ENCODE data around the gene PPIE. TPM values are rescaled to one million over a fixed set of nuclear protein-coding genes. Genes with fewer than 3 reads are reported as not detected.
"Not testable (repeated sequence)": the region's sequence is repeated elsewhere in the genome, so short reads cannot be mapped to it uniquely, and the experiment has no call there.

PPIE gene
- total RNA-seq, 3 donors from 2014 or later = 41.3 to 49.2 (median 45.9) TPM

DNA sequence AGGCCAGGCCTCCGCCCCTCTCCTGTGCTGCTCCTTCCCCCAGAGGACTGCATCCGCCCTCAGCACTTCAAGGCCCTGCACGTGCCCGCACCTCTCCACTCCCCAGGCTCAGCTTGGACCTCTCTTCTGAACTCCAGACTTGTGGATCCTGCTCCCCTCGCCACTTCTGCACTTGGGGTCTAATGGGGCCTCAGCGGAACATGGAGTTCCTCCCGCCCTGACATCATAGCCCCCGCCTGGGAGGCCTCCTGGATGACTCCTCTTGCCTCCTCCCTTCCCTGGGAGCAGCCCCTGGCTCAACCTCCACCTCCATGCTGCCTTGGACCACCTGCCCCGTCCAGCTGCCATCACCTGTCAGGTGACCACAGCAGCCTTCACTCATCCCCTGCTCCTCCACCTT, 22.3 kb downstream of the PPIE start:
- TF ChIP-seq POLR2A (IDR thresholded peaks at IDR 0.05) (no peak), POLR2AphosphoS5 (IDR thresholded peaks at IDR 0.05) (no peak)
- TF ChIP-seq, protein P1, sequence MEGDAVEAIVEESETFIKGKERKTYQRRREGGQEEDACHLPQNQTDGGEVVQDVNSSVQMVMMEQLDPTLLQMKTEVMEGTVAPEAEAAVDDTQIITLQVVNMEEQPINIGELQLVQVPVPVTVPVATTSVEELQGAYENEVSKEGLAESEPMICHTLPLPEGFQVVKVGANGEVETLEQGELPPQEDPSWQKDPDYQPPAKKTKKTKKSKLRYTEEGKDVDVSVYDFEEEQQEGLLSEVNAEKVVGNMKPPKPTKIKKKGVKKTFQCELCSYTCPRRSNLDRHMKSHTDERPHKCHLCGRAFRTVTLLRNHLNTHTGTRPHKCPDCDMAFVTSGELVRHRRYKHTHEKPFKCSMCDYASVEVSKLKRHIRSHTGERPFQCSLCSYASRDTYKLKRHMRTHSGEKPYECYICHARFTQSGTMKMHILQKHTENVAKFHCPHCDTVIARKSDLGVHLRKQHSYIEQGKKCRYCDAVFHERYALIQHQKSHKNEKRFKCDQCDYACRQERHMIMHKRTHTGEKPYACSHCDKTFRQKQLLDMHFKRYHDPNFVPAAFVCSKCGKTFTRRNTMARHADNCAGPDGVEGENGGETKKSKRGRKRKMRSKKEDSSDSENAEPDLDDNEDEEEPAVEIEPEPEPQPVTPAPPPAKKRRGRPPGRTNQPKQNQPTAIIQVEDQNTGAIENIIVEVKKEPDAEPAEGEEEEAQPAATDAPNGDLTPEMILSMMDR (IDR thresholded peaks at IDR 0.05) = no peak
- Histone ChIP-seq H3K9me3 (no peaks in the 10 kb centered on the region), H3K27ac (no peak overlapping the region), H3K27me3 (no peaks in the 10 kb centered on the region), H3K4me1 (no peaks in the 10 kb centered on the region), H3K36me3 (peaks cover 1% of the 10 kb centered on the region), H3K4me3 (no peak overlapping the region)
- intact Hi-C loops (cut with DNase I; ENCODE audit: low total_unique reads) = no loop called here
- DNase-seq (ENCODE audit: low spot score in 2 of 2) = no peak

DNA sequence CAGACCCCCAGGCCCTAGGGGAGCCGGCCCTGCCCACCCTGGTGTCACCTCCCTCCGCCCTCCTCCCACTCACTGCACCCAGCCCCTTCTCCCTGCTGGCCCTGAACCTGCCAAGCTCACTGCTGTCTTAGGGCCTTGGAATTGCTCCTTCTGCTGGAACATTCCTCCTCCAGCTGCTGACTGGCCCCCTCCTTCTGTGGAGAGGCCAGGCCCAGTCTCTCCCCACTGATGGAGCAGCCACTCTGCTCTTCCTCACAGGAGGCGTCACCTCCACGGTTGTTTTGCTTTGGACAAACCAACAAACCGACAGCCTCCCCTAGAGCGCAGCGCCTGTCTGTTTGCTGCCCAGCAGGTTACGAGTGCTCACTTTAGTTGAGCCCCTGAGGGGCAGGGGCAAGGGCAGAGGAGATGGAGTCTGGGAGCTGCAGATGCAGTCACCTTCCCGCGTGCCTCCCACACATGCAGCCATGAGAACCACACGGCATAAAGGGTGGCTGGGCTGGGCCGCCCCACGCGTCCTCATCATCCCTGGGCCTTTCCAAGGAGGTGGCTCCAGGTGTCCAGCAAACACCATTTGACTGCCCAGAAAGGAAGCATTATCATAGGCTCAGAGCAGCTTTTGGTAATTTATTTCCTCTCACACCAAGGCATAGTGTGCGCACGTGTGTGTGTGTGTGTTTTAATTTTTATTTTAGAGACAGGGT, 23.0 kb downstream of the PPIE start:
- no peak overlapping the region for H3K4me3 ChIP-seq
- H3K4me1 ChIP-seq = no peaks in the 10 kb centered on the region
- no peak overlapping the region for H3K27ac ChIP-seq
- intact Hi-C loops (cut with DNase I; ENCODE audit: low total_unique reads) = no loop called here
- H3K27me3 ChIP-seq = no peaks in the 10 kb centered on the region
- H3K9me3 ChIP-seq = no peaks in the 10 kb centered on the region
- no peaks in the 10 kb centered on the region for H3K36me3 ChIP-seq
- no peak for TF ChIP-seq POLR2A (IDR thresholded peaks at IDR 0.05)
- DNase-seq (ENCODE audit: low spot score in 2 of 2) = no peak

DNA sequence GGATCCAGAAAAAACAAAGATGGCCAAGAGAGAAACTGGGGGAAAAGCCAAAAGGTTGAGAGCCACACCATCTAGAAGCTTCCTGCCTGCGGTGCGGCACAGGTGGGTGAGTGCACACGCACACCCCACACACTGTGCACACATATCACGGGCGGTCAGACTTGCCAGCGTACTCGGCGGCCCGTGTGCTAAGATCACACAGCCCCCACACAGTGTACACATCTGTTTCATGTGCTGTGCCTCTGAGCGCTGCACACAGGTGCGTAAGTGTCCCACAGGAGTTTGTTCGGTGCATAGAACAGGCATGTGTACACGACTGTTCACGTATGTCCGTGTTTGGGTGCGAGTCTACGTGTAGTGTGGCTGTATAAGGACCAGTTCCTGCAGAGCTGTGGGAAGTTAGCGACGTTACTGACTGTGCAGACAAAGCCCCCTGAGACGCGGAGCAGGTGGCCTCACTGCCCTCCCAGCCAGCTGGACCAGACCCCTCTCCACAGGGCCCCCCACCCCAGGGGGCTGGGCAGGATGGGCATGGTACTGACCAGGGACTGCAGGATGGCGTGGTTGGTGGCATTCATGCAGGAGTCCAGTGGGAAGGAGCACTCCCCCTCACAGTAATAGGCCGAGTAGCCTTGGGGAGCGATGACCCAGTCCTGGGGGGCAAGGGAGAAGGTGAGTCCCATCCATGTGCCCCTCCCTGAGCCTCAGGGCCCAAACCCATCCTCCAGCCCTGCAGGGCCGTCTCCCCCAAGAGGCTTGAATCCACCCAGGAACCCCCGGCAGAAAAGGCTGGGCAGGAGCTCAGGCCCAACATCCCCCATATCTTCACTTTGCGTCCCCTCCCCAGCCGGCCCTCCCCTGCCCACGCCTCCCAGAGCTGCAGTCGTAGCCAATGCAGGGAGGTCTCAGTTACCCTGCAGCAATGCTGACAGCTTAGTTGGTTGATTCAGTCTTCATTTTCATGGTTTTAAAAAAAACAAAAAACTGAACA, 24.2 kb downstream of the PPIE start:
- Histone ChIP-seq H3K4me3 (no peak overlapping the region), H3K27ac (no peak overlapping the region), H3K4me1 (no peaks in the 10 kb centered on the region), H3K27me3 (no peaks in the 10 kb centered on the region), H3K36me3 (no peaks in the 10 kb centered on the region), H3K9me3 (no peaks in the 10 kb centered on the region)
- no peak for DNase-seq (ENCODE audit: low spot score in 2 of 2)
- no peak for TF ChIP-seq POLR2A (IDR thresholded peaks at IDR 0.05)
- no peak for TF ChIP-seq POLR2AphosphoS5 (IDR thresholded peaks at IDR 0.05)
- intact Hi-C loops (cut with DNase I; ENCODE audit: low total_unique reads) = no loop called here

DNA sequence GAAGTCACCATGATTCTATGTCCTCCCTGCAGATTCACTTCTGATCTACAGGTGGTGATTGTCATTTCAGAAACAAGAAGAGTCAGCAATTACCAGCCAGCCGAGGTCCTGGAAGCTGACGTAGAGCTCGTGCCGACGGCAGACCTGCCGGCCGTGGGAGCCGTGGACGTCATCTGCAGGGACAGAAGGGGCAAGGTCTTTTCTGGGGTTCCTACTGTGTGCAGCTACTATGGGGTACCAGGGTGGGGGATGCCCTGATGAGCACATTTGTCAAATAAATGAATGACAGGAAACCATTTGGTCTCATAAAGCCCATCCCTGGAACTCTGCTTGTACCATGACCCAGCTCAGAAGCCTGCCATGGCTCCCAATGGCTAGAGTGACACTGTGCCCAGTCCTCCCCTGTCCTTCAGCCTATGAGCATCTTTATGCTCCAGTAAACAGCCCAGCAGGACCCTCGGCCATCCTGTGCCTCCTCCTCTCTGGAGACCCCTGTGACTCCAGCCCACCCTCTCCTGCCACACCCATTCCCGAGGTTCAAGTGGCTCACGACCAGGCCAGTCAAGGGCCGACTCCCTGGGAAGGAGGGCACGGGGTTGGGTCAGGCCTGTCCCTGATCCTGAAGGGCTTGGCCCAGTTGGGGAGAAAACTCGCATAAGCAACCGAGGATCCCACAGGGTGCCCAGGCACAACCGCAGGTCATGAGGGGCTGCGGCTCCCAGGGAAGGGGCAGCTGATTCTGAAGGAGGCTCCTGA, 25.1 kb downstream of the PPIE start:
- DNase-seq (ENCODE audit: low spot score in 2 of 2); H3K27ac ChIP-seq: not testable (repeated sequence)

DNA sequence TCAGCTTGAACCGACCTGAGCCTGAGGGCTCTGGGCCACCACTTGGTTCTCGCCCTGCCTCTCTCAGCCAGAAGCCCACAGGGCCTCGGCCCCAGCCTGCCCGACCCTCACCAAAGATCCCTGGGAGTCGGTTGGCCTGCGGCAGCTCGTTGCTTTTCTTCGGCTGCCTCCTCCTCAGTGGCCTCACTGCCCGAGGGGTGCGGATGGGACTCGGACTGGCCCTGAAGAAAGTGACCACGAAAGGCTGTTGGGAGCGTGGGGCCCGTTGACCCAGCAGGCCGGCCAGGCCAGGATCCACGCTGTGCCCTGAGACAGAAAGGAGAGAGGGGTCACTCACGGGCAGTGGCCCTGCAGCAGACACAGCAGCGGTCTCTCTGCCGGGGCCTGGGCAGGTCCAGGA, 25.8 kb downstream of the PPIE start:
- H3K27ac ChIP-seq; H3K9me3 ChIP-seq; H3K4me3 ChIP-seq; H3K4me1 ChIP-seq; H3K36me3 ChIP-seq; DNase-seq (ENCODE audit: low spot score in 2 of 2); H3K27me3 ChIP-seq; intact Hi-C loops (cut with DNase I; ENCODE audit: low total_unique reads): not testable (repeated sequence)

More for the DNA sequence above, 25.1 kb downstream of the PPIE start:
- H3K9me3 ChIP-seq; intact Hi-C loops (cut with DNase I; ENCODE audit: low total_unique reads); H3K27me3 ChIP-seq; H3K4me1 ChIP-seq; H3K36me3 ChIP-seq; H3K4me3 ChIP-seq: not testable (repeated sequence)

DNA sequence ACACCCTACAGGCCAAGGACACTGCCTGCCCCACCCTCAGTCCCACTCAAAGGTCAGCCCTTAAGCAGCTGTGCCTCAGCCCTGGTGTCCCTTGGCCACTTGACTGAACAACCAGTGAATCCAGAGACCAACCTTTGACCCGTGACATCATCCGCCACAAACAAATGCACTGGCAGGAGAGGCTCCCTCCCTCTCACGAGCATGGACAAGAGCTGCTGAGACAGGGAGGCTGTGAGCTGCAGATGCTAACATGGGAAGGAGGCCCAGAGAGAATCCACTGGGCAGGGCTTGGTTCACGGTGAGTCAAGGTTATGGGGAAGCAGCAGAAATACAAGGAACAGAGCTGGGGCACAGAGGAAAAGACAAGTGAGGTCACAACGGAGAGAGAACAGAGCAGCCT, 27.8 kb downstream of the PPIE start:
- H3K9me3 ChIP-seq; intact Hi-C loops (cut with DNase I; ENCODE audit: low total_unique reads); H3K4me3 ChIP-seq; H3K27ac ChIP-seq; H3K4me1 ChIP-seq; DNase-seq (ENCODE audit: low spot score in 2 of 2); H3K36me3 ChIP-seq; H3K27me3 ChIP-seq: not testable (repeated sequence)

DNA sequence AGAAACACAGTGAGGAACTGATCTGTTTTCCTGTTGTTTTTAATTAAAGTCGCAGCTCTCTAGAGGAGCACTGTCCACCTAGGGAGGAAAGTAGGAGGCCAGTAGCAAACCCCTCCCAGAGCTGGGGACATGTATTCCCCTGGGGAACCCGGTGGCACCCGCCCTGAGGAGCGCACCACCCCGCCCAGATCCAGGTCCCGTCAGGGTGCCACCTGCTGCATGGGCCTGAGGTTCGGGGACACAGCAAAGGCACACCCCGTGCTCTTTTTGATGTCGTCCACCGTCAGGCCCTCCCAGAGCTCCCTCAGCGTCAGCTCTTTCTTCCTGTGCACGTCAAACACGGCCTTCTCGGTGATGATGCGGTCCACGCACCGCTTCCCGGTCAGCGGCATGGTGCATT, 30.8 kb downstream of the PPIE start:
- H3K9me3 ChIP-seq; DNase-seq (ENCODE audit: low spot score in 2 of 2); H3K27ac ChIP-seq; H3K4me3 ChIP-seq; H3K4me1 ChIP-seq; intact Hi-C loops (cut with DNase I; ENCODE audit: low total_unique reads); H3K27me3 ChIP-seq; H3K36me3 ChIP-seq: not testable (repeated sequence)

DNA sequence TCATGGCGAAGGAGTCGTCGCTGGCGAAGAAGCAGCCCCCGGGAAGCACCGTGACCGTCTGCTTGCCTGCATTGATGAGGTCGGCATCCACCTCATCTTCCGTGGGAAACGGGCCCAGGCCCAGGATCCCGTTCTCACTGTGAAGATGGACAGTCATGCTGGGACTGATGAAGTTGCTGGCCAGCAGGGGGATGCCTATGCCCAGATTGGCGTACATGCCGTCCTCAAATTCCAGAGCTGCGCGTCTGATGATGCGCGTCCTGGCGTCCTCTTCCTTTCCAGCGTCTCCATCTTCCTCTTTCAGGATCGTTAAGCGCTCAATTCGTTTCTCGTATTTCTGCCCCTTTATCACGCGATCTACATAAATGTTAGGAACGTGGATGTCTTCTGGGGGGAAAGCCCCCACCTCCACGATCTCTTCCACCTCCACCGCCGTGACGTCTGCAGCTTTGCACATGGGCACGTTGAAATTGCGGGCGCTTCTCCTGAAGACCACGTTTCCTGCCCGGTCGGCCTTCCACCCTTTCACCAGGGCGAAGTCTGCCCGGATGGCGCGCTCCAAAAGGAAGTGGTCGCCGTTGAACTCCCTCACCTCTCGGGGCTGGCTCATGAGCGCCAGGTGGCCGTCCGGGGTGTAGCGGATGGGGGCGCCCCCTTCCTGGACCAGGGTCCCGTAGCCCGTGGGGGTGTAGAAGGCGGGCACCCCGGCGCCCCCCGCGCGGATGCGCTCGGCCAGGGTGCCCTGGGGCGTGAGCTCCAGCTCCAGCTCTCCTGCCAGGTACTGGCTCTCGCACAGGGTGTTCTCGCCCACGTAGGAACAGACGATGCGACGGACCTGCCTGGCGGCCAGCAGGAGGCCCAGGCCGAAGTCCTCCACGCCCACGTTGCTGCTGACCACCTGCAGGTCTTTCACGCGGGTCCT, 31.7 kb downstream of the PPIE start:
- H3K27ac ChIP-seq; H3K36me3 ChIP-seq; intact Hi-C loops (cut with DNase I; ENCODE audit: low total_unique reads); H3K4me1 ChIP-seq; H3K27me3 ChIP-seq; H3K9me3 ChIP-seq; H3K4me3 ChIP-seq; DNase-seq (ENCODE audit: low spot score in 2 of 2): not testable (repeated sequence)

DNA sequence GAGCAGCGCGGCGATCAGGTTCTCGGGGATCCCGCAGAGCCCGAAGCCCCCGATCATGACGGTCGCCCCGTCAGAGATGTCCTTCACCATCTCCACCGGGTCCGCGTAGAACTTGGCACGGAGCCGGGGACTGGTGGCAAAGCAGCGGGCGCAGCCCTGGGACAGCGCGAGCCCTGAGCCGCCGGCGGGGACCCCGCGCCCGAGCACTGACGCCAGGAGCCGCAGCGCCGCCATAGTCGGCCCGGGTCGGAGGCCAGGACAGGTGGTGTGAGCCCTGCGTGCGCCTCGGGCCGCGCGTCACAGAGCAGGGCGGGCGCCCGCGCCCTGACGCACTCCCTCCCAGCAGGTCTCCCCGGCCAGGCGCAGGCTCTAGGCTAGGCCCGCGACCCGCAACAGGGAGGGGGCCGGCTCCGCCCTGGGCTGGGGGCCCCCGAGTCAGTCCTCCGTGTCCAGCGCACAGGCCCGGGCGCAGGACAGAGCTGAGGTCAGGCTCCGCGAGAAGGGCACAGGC, 32.4 kb downstream of the PPIE start, which contains the start of gene OXCT2:
Gene OXCT2 (minus strand): TSS at position 327 of the 511 bp plus-strand sequence. CDS start 93 bp downstream, at position 234.
- H3K27ac ChIP-seq; H3K9me3 ChIP-seq; intact Hi-C loops (cut with DNase I; ENCODE audit: low total_unique reads); DNase-seq (ENCODE audit: low spot score in 2 of 2); H3K4me1 ChIP-seq; H3K27me3 ChIP-seq; H3K36me3 ChIP-seq: not testable (repeated sequence)
- H3K4me3 ChIP-seq = peak within 1 kb of the TSS in 2 of 3 donors; percentile 25 to 51

DNA sequence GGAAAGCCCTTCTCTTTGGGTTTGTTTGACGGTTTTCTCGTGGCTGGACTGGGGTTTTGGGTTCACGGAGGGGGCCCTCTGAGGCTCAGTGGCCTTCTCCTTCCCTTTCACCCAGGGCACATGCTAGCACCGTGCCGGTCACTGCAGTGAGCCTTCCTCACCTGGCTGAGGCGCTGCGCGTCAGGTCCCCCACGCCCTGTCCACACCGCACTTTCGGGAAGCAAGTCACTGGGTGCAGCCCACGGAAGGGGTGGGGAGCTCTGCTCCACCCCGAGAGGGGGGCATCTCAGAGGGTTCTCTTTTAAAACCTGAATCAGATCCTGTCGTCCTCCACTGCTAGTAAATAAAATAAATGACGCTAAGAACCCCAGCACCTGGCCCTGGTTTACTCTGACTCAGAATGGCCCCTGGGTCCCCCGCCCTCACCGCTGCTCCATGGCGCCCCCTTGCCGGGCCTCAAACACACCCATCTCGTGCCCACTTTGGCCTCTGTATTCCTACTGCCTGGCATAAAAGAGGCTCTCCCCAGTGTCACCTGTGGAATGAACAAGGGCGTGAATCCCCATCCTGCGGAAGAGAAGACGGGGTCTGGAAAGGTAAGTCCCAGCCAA, 34.8 kb downstream of the PPIE start:
- intact Hi-C loops (cut with DNase I; ENCODE audit: low total_unique reads); H3K27me3 ChIP-seq; H3K27ac ChIP-seq; DNase-seq (ENCODE audit: low spot score in 2 of 2); H3K4me1 ChIP-seq; H3K9me3 ChIP-seq; H3K4me3 ChIP-seq; H3K36me3 ChIP-seq: not testable (repeated sequence)
